ENCODE results near the gene DAB2IP.

DAB2IP gene

GRCh38 chr9:121627427-121627826 lies 24.0 kb upstream of the DAB2IP start:
- no peaks in the 10 kb centered on the region for H3K9me2 ChIP-seq (replicated peaks; ENCODE audit: insufficient read depth, low read length)
- H4K20me1 ChIP-seq (ENCODE audit: low read depth, low read length), result no peaks in the 10 kb centered on the region

GRCh38 chr9:121628401-121628800 lies 23.0 kb upstream of the DAB2IP start:
- Histone ChIP-seq H3K9ac (ENCODE audit: low read length) (no peak overlapping the region), H3K4me2 (ENCODE audit: low read depth, low read length, poor library complexity, severe bottlenecking) (no peak overlapping the region), H3K4me3 (ENCODE audit: insufficient read depth, low read length, poor library complexity, severe bottlenecking) (no peak overlapping the region), H3K27me3 (ENCODE audit: low read length) (no peaks in the 10 kb centered on the region), H3K9me3 (ENCODE audit: insufficient read depth, low read length) (no peaks in the 10 kb centered on the region), H3F3A (ENCODE audit: insufficient read depth) (no peaks in the 10 kb centered on the region), H3K27ac (ENCODE audit: low read depth, low read length) (no peak overlapping the region), H3K9me2 (replicated peaks; ENCODE audit: insufficient read depth, low read length) (no peaks in the 10 kb centered on the region), H3K79me2 (ENCODE audit: insufficient read depth, low read length) (no peaks in the 10 kb centered on the region), H2AFZ (ENCODE audit: low read depth, low read length, severe bottlenecking) (no peak overlapping the region), H3K36me3 (ENCODE audit: low read length) (no peaks in the 10 kb centered on the region), H4K20me1 (ENCODE audit: low read depth, low read length) (no peaks in the 10 kb centered on the region)
- no peak for TF ChIP-seq CTCF (IDR thresholded peaks at IDR 0.05; ENCODE audit: insufficient read depth, low read length, poor library complexity, severe bottlenecking)
- no peak for TF ChIP-seq EZH2phosphoT487 (conservative IDR thresholded peaks at IDR 0.05; ENCODE audit: low read length)

More at GRCh38 chr9:121627427-121627826, 24.0 kb upstream of the DAB2IP start:
- Histone ChIP-seq H2AFZ (ENCODE audit: low read depth, low read length, severe bottlenecking) (no peak overlapping the region), H3K27me3 (ENCODE audit: low read length) (no peaks in the 10 kb centered on the region), H3K9ac (ENCODE audit: low read length) (no peak overlapping the region), H3F3A (ENCODE audit: insufficient read depth) (no peaks in the 10 kb centered on the region), H3K79me2 (ENCODE audit: insufficient read depth, low read length) (no peaks in the 10 kb centered on the region), H3K36me3 (ENCODE audit: low read length) (no peaks in the 10 kb centered on the region), H3K9me3 (ENCODE audit: insufficient read depth, low read length) (no peaks in the 10 kb centered on the region), H3K4me3 (ENCODE audit: insufficient read depth, low read length, poor library complexity, severe bottlenecking) (no peak overlapping the region), H3K27ac (ENCODE audit: low read depth, low read length) (no peak overlapping the region), H3K4me2 (ENCODE audit: low read depth, low read length, poor library complexity, severe bottlenecking) (no peak overlapping the region)
- TF ChIP-seq EZH2phosphoT487 (conservative IDR thresholded peaks at IDR 0.05; ENCODE audit: low read length), result no peak
- no peak for TF ChIP-seq CTCF (IDR thresholded peaks at IDR 0.05; ENCODE audit: insufficient read depth, low read length, poor library complexity, severe bottlenecking)

GRCh38 chr9:121631115-121631514 lies 20.3 kb upstream of the DAB2IP start:
- H3K9me3 ChIP-seq (ENCODE audit: insufficient read depth, low read length), result no peaks in the 10 kb centered on the region
- no peak overlapping the region for H3K27ac ChIP-seq (ENCODE audit: low read depth, low read length)
- no peak overlapping the region for H3K4me2 ChIP-seq (ENCODE audit: low read depth, low read length, poor library complexity, severe bottlenecking)
- TF ChIP-seq EZH2phosphoT487 (conservative IDR thresholded peaks at IDR 0.05; ENCODE audit: low read length), result no peak
- TF ChIP-seq CTCF (IDR thresholded peaks at IDR 0.05; ENCODE audit: insufficient read depth, low read length, poor library complexity, severe bottlenecking), result no peak
- H3K9ac ChIP-seq (ENCODE audit: low read length), result no peak overlapping the region
- no peaks in the 10 kb centered on the region for H4K20me1 ChIP-seq (ENCODE audit: low read depth, low read length)
- H3F3A ChIP-seq (ENCODE audit: insufficient read depth), result no peaks in the 10 kb centered on the region
- H2AFZ ChIP-seq (ENCODE audit: low read depth, low read length, severe bottlenecking), result no peak overlapping the region
- no peaks in the 10 kb centered on the region for H3K36me3 ChIP-seq (ENCODE audit: low read length)
- H3K9me2 ChIP-seq (replicated peaks; ENCODE audit: insufficient read depth, low read length), result no peaks in the 10 kb centered on the region
- H3K4me3 ChIP-seq (ENCODE audit: insufficient read depth, low read length, poor library complexity, severe bottlenecking), result no peak overlapping the region
- H3K27me3 ChIP-seq (ENCODE audit: low read length), result no peaks in the 10 kb centered on the region
- no peaks in the 10 kb centered on the region for H3K79me2 ChIP-seq (ENCODE audit: insufficient read depth, low read length)
